ENCODE data around the gene LLGL2.

The LLGL2 gene

GRCh38 chr17:75616521-75617122 lies 91.1 kb downstream of the LLGL2 start:
- H3K27ac ChIP-seq = no peak overlapping the region
- no peak for TF ChIP-seq CTCF (IDR thresholded peaks at IDR 0.05)
- TF ChIP-seq ZFX (IDR thresholded peaks at IDR 0.05; ENCODE audit: borderline replicate concordance) = no peak

GRCh38 chr17:75617218-75617617 lies 91.7 kb downstream of the LLGL2 start:
- no peak overlapping the region for H3K27ac ChIP-seq
- TF ChIP-seq CTCF (IDR thresholded peaks at IDR 0.05) (no peak), ZFX (IDR thresholded peaks at IDR 0.05; ENCODE audit: borderline replicate concordance) (no peak)

GRCh38 chr17:75617675-75618074 lies 92.2 kb downstream of the LLGL2 start:
- H3K27ac ChIP-seq = no peak overlapping the region
- TF ChIP-seq CTCF (IDR thresholded peaks at IDR 0.05) (no peak), ZFX (IDR thresholded peaks at IDR 0.05; ENCODE audit: borderline replicate concordance) (no peak)

- TF ChIP-seq ZFX (IDR thresholded peaks at IDR 0.05; ENCODE audit: borderline replicate concordance) (no peak), CTCF (IDR thresholded peaks at IDR 0.05) (peak; percentile 62)
- H3K27ac ChIP-seq = no peak overlapping the region
Observed at GRCh38 chr17:75619506-75620431, 94.3 kb downstream of the LLGL2 start.

GRCh38 chr17:75621489-75621888 lies 96.0 kb downstream of the LLGL2 start:
- H3K27ac ChIP-seq = no peak overlapping the region
- TF ChIP-seq ZFX (IDR thresholded peaks at IDR 0.05; ENCODE audit: borderline replicate concordance) (no peak), CTCF (IDR thresholded peaks at IDR 0.05) (no peak)

GRCh38 chr17:75622076-75622475 lies 96.6 kb downstream of the LLGL2 start:
- no peak for TF ChIP-seq CTCF (IDR thresholded peaks at IDR 0.05)
- no peak for TF ChIP-seq ZFX (IDR thresholded peaks at IDR 0.05; ENCODE audit: borderline replicate concordance)
- no peak overlapping the region for H3K27ac ChIP-seq

- no peak for TF ChIP-seq ZFX (IDR thresholded peaks at IDR 0.05; ENCODE audit: borderline replicate concordance)
- TF ChIP-seq CTCF (IDR thresholded peaks at IDR 0.05) = no peak
- no peak overlapping the region for H3K27ac ChIP-seq
Observed at GRCh38 chr17:75622771-75623273, 97.3 kb downstream of the LLGL2 start.

All from 22Rv1 (cell line).